ENCODE measurements around the gene CRYBA4.

GRCh38 chr22:26581026-26581425 lies 40.7 kb upstream of the CRYBA4 start:
- TF ChIP-seq CTCF (IDR thresholded peaks at IDR 0.05; ENCODE audit: low read length) (no peak), EZH2 (IDR thresholded peaks at IDR 0.05; ENCODE audit: borderline replicate concordance, low read length) (no peak)
